GM04503 (cell line): ENCODE data around the gene PITPNM3.

Experiments used
- DNase-seq: peaks from one replicate; pipeline ENCODE4 v3.0.0-alpha.2; 2012; ENCODE audit warnings: low read depth

PITPNM3 gene

GRCh38 chr17:6479622-6480302, 76.6 kb downstream of the PITPNM3 start:
- DNase-seq: no peak

- no peak for DNase-seq
Measured at GRCh38 chr17:6478486-6478885, 77.9 kb downstream of the PITPNM3 start.

DNA sequence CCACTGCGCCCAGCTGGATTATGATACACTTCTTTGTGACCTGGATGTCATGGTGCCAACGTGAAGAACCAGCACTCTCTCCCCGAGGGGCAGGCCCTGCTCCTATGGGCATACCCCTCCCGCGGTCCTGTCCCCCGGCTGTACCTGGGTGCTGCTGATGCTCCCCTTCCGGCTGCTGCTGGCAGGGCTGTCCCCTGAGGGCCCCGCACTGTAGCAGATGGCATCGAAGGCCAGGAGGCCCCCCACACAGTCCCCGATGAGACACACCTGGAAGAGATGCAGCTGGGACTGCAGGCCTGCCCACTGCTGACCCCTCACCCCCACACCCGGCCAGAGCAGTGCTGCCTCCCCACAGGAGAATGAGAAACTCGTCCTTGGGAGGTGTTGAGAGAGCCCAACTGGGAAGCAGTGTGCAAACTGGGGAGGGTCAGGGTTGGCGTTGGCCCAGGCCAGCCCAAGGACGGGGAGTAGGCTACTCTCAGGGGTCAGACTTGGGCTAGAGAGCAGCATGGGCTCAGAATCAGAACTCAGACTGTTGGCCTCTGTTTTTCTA, 78.4 kb downstream of the PITPNM3 start:
- no peak for DNase-seq

- no peak for DNase-seq
Measured at GRCh38 chr17:6476810-6477179, 79.6 kb downstream of the PITPNM3 start.

DNA sequence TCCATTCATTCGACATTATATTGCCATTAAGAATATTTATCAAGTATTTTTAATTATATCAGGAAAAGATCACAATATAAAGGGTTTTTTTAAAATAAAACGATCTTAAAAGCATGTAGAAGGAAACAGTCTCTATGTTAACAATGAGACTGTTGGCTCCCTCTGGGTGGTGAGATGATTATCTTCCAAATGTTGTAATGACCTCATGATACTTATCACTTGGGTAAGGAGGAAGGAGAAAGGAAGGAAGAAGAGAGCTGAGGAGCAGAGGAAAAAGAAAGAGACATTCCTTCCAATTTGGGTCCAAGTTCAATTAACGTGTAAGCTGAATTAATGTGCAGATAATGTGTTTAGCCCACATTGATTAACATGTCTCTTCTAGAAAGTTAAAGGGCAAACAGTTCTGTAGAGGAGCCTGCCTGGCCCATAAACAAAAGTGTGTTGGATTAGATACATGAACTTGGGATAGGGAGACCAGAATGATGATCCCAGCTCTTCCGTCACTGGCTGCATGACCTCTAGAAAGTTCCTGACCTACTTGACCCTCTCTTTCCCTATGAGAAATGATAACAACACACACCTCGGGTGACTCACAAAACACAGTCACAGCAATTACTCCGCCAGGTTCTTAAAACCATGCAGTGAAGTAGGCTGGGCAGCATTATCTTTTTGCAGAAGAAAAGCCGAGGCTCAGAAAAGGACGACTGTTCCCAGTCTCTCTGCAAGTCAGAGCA, 80.1 kb downstream of the PITPNM3 start:
- no peak for DNase-seq

- no peak for DNase-seq
Measured at GRCh38 chr17:6475411-6475810, 80.9 kb downstream of the PITPNM3 start.

DNA sequence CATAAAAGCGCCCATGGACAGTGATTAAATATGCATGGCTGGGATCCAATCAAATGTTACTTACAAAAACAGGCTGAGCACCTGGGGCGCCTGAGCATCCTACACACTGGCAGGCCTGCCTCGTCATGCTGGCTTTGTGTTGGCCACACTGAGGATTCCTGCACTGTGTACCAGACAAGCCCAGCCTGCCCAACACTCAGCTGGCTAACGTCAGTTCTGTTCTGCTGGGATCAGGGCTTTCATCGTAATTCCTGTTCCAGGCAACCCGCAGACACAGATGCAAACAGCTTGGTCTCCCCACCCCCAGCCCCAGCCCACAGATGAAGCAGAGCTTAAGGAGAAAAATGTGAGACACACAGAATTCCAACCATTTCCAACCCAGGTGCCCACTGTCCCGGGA, 81.4 kb downstream of the PITPNM3 start:
- no peak for DNase-seq

DNA sequence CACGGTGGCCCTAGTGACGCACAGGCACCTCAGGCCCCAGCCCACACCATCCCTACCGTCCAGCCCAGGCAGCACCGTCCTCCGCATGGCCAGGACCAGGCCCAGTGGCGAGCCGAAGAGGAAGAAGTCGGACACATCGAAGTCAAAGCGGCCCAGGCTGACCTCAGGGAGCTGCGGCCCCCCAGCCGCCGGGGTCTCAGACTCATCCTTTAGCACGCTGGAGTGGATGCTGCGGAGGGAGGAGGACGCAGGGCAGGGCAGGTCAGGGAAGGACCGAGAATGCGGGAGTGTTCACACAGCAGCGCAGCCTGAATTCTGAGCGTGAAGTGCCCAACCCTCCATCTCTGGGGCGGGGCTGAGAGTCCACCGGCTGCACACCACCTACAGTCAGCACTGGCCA, 82.0 kb downstream of the PITPNM3 start:
- DNase-seq: no peak

DNA sequence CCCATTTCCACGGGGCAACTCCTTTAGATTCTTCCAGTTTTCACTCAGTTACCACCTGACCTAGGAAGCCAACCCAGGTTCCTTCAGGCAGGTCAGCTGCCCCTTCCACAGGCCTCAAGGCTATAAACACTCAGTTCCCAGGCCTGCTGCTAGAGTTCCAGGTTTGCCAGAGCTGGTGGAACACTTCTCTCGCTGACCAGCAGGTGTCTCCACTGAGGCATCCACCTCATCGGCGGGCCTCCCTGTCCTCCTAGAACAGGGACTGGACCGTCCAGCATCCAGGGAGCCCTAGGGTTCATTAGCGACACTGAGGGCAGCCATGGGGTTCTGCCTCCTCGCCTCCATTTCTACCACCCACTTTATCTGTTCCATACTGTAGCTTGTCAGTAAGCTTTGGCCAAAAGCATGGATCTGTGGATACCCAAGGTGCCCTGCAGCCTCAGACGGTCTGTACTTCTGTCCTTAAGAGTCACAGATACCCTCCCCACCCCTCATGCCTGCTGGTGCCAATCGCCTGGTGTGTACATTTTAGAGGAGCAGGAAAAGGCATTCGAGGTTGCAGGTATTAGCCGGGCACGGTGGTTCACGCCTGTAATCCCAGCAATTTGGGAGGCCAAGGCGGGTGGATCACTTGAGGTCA, 83.1 kb downstream of the PITPNM3 start:
- DNase-seq: peak; percentile 10

GRCh38 chr17:6472517-6472916, 83.8 kb downstream of the PITPNM3 start:
- DNase-seq: no peak

DNA sequence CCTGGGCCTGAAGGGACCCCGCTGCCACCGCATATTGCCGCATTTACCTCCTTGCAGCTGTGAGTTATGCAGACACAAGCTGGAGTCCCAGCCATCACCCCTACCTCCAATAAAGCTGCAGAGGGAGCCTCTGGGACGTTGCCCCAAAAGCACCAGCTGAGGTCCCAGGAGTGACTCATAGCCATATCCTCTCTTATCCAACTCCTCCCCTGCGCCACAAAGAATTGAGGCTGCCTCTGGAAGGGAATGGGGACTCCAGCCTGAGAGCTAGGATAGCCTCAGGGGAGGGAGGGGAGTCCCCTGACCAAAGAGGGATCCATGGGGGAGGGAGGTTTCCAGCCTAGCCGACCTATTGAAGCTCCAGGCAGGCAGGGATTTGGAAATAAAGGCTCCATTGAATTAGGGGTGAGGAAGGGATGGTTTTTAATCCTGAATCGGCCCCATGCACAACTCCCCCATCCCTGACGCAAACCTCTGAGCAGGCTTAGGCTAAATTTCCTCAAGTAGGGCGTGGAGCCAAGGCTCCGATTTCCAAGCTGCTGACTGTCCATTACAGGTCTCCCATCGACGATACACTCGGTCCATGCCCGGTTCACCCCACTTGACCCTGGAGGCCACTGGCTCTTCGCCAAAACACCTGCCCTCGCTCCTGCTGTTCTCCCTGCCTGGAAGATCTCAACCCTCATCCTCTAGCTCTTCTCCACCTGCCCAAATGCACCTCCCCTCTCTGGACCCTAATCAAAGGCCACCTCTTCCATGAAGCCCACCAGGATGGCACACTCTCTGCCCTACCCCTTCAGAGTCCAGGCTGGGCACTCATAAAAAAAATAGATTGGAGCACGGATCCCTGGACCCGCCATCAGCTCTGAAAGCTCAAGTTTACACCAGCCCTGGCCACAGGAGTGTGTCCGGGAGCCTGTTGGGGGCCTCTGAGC, 84.6 kb downstream of the PITPNM3 start:
- peak; percentile 18 for DNase-seq

- no peak for DNase-seq
Measured at GRCh38 chr17:6470751-6471521, 85.4 kb downstream of the PITPNM3 start.

DNA sequence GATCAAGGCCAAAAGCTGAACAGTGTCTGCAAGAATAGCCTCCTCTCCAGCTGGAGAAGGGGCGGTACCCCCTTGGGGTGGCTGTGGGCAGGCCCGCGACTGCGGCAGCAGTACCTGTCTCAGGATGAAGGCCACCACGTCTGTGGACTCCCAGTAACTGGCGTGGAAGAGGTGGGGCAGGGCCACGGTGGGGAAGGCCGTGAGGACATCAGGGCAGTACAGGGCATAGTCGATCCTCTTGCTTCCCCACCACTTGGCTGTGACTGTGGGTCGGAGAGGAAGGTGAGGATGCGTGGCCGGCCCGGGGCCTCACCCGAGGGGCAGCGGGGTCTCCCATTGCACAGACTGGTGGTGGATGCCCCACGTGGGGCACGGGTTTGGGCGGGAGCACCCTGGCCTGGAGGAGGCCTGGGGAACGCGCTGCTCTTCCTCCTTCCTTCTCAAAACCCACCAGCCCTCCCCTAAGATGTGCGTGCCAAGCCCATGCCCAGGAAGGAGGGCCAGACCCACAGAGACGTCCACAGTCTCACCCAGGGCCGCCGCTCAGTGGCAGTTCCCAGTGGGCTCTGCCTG, 86.1 kb downstream of the PITPNM3 start:
- no peak for DNase-seq

GRCh38 chr17:6468051-6468790, 88.1 kb downstream of the PITPNM3 start:
- no peak for DNase-seq

- DNase-seq: no peak
Measured at GRCh38 chr17:6467567-6467966, 88.8 kb downstream of the PITPNM3 start.

- DNase-seq: no peak
Measured at GRCh38 chr17:6465206-6466003, 91.0 kb downstream of the PITPNM3 start.

DNA sequence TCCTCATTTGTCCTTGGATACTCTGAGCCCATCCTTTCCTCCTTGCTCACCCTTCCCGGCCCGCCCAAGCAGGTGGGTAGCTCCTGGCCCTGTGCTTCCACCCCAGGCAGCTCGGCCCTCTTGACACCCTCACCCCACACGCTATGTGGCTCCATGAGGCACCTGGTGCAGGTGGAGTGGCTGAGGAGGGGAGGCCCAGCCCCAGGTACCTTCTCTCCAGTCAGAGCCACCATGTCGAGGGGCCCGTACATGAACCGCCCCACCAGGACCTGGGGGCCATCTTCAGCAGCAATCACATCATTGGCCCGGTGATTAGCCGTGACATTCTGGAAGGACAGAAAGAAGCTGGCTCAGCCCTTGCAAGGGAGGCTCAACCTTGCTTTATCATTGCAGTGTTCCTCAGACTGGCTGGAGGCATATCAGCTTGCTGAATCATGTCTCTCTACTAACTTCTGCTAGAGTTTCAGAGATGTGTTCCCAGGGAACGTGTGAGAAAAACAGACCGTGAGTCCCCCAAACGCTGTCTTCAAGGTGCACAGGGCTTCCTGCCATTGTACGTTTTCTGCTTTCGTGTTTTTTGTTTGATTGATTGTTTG, 91.8 kb downstream of the PITPNM3 start:
- no peak for DNase-seq

DNA sequence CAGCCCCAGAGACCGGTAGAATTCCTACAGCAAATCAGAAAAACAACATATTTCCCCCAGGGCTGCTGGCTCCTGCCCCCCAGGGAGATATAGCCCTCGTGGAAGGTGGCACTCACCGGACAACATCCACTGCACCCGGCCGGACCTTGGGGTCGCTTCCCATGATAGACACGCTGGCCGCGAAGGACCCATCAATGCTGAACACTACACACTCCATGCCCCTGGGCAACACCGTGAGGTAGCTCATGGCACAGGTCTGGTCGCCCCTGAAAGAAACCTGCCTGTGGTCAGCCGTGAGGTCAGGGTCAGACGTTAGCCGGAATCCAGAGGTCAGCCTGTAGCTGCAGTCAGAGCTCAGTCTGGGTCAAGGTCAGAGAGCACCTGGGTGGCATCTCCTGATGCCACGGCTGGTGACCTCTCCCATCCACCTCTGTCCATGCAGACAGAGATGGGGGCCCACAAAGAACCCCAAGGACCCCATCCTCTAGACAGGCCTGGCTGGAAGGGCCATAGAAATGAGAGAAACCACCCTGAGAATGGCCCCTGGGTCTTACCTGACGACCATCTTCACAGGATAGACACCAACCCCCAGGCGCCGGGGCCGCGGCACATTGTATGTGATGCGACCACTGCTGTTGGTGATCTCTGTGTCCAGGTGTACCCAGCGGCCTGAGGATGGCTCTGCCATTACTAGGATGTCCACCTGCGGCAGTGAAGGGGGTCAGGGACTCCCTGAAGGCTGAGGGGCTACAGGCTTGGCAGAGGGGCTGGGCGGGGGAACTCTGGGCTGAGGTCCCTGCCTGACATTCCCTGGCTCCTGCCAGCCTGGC, 92.5 kb downstream of the PITPNM3 start:
- no peak for DNase-seq
